Fibroblast of the conjunctiva (primary cell): ENCODE data around the gene TRAF3.
"Not testable (repeated sequence)": the region's sequence is repeated elsewhere in the genome, so short reads cannot be mapped to it uniquely, and the experiment has no call there.

ENCODE experiments used
- DNase-seq: peaks from one replicate; pipeline ENCODE4 v3.0.0-alpha.2; 2010; ENCODE audit warnings: low read depth

The TRAF3 gene

DNA sequence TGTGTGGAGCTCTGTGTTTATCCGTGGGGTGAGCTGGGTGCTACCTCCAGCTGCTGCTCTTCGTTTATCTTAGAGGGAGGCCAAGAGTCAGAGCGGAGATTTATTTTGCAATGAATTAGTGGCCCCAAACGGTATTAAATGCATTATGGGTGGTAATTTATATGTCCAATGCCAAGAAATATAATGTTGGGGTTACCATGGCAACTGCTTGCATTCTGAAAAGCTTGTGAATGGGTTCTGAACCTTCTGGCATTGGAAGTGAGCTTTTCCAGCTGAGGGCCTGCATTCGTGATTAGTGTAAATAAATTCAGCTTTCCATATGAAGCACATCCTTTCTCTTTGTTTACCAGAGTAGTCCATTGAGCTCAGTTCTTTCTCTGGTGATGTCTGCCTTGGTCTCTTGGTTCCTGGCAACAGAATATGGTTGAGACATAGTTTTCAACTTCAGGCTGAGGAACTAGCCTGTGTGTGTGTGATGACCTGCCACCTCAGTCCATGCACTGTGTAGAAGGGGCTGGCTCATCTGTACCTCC is 51.8 kb downstream of the TRAF3 start:
- peak; percentile 41 for DNase-seq

DNA sequence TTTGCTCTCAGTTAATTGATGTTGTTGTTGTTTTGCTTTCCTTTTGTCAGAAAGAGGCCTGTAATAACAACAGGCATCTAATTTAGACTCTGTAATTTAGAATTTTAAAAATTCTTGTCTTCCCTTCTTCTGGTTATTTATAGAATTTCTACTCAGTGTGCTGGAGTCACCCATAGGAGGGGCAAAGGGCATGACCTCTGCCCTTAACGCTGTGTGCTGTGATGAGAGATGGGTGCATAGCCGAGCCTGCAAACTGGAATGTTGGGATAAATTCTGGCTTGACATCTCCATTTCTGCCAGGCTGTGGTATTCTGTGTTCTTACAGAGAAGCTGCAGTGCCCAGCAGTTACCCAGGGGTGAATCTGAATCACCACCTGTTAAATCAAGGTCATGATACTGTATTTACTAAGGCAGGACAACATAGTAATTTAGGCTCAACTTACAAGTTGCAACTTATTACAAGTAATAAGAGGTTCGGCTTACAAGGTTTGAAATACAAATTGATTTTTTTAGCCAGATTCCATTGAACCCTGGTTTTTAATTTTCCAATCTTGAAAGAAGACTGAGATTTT is 53.3 kb downstream of the TRAF3 start:
- DNase-seq: no peak

DNA sequence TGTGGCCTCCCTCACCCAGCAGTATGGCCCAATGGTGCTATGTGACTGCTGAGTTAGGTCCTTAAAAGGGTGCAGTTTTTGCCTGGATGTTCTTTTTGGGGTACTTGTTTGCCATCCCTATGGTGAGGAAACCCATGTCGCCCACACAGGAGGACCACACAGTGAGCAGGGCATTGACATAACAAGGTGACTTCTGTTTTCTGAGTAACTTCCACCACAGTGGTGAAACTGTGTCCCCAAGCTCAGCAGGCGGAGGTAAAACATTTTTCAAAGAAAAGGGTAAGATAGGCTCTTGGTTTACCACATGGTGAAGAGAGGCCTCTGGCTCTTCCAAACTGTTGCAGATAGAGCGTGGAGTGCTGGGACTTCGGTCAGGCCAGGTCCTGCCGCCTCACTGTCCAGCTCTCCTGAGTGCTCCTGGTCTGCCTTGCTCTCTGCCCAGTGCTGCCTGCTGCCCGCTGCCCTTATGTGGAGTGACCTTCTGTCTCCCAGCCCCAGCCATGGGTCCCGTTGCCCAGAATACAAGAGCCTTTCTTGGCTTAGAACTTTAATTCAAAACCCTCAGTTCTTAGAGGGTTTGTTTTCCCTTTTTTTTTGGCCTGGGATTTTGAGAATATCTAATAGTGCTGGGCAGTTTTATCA is 54.0 kb downstream of the TRAF3 start:
- no peak for DNase-seq

DNA sequence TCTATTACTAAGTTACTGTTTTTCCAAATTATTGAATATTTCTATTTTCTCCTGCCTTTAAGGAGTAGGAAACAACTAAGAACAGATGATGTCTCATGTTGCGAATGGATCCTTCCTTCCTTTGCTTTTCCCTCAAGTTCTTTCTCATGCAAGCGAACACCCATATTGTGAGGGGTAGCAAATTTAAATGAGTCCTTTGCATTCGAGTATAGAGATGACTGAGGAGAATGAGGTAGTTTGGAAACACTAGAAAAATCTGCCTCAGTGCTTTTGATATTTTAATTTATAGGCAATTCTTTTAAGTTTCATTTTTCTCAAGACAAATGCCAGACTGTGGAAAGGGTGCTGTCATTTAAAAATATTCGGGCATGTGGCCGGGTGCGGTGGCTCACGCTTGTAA is 56.1 kb downstream of the TRAF3 start:
- DNase-seq: no peak

DNA sequence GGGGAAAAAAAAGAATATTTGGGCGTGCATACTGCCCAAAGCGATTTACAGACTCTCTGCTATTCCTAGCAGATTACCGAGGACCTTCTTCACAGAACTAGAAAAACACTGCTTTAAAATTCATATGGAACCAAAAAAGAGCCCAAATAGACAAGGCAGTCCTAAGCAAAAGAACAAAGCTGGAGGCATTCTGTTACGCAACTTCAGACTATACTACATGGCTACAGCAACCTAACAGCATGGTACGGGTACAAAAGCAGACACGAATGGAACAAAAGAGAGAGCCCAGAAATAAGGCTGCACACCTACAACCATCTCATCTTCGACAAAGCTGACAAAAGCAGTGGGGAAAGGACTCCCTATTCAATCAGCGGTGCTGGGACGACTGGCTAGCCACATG is 56.7 kb downstream of the TRAF3 start:
- no peak for DNase-seq

DNA sequence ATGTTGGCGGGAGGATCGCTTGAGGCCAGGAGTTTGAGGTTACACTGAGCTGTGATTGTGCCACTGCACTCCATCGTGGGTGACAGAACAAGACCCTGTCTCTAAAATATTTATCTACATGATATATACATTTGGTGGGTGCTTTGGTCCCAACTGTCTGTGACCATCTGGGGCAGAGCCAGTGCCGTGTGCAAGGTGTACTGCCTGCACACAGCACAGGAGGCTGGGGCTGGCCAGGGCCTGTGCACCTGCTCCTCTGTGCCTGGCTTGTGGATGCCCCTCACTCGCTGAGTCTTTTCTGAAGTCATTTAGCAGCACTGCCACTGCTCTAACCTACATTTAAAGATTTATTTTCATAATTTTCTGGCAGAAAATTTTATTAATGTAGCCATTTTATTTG is 58.7 kb downstream of the TRAF3 start:
- no peak for DNase-seq

DNA sequence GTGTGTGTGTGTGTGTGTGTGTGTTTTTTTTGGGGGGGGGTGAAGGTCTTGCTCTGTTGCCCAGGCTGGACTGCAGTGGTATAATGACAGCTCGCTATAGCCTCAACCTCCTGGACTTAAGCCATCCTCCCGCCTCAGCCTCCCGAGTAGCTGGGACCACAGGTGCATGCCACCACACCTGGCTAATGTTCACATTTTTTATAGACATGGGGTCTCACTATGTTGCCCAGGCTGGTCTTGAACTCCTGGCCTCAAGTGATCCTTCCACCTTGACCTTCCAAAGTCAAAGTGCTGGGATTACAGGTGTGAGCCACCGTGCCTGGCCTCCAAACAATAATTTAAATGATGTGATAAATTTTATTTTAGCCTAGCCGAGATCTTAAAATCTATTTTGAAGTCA is 59.9 kb downstream of the TRAF3 start:
- not testable (repeated sequence) for DNase-seq

DNA sequence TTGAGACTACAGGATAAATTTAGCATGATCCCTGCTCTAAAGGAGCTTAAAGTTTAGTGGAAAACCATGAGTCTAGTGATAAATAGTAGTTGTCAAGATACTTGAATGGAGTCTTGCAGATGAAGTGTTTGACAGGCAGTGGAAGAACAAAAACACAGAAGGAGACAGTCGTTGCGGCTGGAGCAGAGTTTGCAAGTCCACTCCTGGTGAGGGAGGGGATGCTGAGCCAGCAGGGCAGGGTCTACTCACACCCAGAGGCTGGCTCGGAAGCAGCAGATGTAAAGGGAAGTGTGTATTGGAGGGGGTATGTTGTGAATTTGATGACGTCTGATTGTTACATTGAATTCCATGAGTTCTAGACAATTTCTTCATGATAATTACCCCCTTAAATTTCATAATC is 61.3 kb downstream of the TRAF3 start:
- no peak for DNase-seq

DNA sequence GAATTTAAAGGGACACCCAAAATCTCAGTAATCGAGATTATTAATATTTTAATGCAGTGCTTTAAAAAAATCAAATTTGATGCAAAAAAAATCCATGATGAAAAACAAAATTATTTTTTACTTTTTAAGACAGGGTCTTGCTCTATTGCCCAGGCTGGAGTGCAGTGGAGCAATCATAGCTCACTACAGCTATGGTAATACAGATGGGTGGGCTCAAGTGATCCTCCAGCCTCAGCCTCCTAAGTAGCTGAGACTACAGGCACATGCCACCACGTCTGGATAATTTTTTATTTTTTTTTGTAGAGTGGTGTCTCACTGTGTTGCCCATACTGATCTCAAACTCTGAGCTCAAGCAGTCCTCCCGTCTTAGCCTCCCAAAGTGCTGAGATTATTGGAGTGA is 62.9 kb downstream of the TRAF3 start:
- no peak for DNase-seq

DNA sequence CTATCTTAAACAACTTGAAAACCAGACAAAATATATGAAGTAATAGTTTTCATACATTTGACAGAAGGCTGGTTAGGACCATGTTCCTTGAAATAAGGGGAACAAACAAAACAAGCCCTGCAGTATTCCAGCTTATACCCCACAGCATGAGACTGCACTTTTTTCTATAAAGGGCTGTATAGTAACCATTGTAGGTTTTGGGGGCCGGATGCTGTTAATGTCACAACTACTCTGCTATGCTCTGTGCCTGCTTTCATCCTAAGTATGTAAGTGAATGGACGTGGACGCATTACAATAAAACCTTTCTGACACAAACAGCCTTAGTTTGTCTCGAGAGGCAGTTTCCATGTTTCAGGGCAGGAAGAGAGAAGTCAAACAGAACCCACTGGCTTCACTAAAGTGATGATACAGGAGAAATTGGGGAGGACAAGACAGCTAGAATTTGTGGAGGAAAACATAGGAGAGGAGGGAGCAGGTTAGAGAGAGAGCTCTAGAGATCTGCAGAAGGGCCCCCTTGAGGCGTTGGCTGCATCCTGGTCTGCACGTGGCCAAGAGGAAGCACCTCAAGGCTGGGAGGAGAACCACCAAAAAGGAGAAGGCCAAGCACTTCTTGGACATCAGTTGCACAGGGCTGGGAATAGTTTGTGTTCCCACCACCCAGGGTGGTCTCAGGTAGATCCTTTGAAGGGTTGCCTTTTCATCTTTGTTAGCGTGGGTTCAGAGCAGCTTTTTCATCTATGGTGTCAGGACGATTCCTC is 63.7 kb downstream of the TRAF3 start:
- DNase-seq: no peak

DNA sequence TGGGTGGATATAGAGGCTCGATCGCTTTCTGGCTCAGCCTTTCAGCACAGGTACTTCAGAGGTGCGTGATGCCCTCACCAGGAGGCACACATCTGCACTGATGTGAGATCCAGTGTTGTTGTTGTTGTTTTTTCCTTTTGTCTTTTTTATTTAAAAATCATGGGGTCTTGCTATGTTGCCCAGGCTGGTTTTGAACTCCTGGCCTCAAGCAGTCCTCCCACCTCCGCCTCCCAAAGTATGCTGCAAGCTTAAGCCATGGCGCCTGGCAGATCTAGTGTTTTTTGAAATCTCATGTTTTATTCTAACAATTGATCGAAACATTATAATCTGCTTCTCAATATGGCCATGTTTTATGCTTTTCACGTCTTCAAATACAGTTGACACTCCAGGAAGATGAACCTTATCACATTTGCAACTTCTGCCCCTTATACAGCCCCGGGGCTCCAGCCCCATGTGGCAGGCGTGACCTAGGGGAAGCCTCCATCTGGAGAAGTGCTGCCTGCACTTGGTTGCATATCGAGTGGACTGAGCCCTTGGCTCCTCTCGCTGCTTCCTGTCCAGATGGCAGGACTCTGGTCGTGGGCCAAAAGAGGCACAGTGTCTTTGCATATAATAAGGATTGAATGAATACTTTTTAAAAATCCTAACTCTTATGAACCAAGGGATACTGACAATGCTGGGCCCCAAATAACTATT is 71.7 kb downstream of the TRAF3 start:
- DNase-seq: peak; percentile 32

DNA sequence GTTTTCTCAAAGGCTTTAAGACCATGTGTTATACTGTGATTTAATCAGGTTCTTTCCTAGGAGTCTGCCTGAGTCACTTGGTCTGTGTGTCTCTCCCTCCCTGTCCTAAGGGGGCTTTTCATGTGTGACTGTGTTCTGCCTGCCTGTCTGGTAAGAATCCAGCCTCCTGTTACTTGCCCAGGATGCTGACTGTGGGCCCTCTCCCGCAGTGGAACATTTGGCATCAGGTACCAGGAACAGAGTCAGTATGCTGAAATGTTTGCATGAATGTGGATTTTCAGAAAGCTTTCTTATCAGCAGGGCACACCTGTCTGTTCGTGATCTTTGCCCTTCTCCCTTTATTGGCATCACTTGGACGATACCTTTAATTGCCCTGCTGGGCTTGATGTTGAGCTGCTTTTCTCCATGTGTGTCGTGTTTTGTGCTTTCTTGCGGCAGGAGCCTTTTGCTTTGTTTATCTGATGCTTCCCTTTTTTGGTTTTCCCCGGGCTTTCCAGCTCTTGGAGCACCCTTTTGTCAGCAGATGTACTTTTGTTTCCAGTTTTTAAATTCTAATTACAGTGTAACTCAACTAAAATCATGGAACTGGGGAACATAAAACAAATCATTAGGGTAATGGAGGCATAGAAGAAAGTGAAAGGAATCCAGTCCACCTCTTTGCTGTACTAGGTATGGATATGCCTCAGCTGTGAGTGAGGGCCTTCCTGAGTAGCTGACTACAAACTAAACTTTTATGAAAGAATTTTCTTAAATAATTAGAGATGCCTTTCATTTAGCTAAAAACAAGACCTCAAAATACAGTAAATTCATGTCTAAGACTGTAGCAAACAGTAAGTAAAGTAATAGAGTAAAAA is 72.5 kb downstream of the TRAF3 start:
- no peak for DNase-seq

DNA sequence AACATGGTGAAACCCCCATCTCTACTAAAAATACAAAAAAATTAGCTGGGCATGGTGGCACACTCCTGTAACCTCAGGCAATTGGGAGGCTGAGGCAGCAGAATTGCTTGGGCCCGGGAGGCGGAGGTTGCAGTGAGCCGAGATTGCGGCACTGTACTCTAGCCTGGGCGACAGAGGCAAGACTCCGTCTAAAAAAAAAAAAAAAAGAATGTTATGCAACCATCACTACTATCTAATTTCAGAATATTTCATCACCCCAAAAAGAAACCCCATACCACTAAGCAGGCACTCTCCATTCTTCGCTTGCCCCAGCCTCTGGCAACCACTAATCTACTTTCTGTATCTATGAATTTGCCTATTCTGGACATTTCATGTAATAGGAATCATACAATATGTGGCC is 76.4 kb downstream of the TRAF3 start:
- no peak for DNase-seq

DNA sequence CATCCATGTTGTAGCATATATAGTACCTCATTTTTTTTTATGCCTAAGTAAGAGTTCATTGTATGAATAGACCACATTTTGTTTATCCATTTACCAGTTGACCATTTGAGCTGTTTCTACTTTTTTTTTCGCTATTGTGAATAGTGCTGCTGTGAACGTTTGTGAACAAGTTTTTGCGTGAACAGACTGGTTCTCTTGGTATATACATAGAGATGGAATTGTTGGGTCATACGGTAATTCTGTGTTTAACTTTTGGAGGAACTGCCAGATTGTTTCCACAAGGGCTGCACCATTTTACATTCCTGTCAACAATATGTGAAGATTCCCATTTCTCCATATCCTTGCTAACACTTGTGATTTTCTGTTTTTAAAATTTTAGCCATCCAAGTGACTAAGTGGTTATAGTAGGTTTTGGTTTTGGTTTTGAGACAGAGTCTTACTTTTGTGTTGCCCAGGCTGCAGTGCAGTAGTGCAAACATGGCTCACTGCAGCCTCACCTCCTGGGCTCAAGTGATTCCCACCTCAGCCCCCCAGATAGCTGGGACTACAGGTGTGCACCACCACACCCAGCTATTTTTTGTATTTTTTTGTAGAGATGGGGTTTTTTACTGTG is 76.9 kb downstream of the TRAF3 start:
- no peak for DNase-seq

DNA sequence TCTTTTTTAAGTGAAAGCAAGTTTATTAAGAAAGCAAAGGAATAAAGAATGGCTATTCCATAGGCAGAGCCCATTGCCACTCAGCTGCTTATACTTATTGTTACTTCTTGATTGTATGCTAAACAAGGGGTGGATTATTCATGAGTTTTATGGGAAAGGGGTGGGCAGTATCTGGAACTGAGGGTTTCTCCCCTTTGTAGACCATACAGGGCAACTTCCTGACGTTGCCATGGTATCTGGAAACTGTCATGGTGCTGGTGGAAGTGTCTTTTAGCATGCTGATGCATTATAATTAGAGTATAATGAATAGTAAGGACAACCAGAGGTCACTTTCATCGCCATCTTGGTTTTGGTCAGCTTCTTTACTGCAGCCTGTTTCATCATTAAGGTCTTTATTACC is 78.9 kb downstream of the TRAF3 start:
- no peak for DNase-seq

DNA sequence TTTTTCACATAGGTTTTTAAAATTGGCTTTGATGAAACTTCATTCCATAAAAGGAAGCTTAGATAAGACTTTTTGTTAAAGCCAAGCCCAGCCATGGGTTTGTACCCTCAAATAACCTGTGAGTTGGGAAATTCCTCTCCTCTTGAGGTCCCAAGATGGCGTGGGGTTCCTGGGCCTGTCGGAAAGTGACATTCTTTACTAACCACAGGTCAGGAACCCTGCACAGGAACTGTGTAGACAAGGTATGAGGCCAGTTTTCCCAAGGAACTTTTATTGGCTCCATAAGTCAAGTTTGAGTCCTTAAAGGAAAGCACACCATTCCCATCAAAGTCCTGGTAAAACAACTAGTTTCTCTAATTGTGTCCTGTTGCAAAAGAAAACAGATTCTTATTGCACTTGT is 80.2 kb downstream of the TRAF3 start:
- no peak for DNase-seq

DNA sequence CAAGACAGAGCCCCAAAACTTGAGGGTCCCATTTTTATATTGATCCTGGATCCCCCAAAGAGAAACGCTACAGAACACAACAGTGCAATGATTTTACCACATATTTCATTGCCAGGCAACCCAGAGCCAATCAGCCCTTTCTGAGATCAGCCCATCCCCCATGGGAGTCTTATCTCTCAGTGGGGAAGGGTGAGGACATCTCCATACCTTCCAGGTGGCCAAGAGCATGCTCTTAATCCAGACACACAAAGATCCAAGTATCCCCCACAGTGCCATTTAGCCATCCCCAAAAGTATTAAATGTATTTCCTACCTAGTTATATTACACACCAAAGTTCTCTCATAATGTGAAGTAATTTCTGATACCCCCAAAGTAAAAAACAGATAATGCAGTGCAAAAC is 82.7 kb downstream of the TRAF3 start:
- DNase-seq: no peak

DNA sequence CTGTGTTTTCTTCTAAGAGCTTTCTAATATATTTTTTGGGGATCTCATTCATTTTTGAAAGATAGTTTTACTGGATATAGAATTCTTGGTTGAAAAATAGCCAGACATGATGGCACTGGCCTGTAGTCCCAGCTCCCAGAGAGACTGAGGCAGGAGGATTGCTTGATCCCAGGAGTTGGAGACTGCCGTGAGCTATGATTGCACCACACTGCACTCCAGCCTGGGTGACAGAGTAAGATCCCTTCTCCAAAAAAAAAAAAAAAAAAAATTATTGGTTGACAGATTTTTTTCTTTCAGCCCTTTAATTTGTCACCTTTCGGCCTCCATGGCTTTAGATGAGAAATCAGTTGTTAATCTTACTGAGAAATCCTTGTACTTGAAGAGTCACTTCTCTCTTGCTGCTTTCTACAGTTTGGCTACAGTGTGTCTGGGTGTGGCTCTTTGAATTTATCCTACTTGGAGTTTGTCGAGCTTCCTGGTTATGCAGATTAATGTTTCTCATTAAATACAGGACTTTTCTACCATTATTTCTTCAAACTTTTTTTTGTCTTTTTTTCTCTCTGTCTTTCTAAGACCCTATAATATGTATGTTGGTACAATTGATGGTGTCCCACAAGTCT is 85.0 kb downstream of the TRAF3 start:
- DNase-seq: no peak

DNA sequence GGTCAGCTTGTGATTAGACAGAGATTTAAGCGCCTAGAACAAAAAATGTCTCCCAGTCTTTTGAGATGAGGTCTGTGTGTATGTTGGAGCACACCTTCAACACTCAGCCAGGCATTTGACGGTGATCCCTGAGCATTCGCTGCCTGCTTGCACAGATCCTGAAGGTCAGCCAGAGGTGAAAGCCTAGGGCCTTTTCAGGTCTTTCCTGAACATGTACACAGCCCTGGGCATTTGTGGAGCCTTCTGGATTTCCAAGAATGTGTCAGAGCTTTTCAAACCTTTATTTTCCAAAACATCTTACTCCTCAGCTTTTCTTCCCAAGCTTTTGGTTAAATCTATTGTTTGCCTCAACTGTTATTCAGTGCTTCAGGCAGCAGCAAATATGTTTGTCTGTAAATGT is 86.1 kb downstream of the TRAF3 start:
- no peak for DNase-seq

DNA sequence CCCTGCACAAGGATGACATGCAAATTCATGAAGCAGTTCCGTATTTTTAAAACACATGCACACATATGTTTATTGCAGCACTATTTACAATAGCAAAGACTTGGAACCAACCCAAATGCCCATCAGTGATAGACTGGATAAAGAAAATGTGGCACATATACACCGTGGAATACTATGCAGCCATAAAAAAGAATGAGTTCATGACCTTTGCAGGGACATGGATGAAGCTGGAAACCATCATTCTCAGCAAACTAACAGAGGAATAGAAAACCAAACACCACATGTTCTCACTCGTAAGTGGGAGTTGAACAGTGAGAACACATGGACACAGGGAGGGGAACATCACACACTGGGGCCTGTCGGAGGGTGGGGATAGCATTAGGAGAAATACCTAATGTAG is 88.7 kb downstream of the TRAF3 start:
- DNase-seq: not testable (repeated sequence)
